SK-MEL-5 (cell line): Measurements from ENCODE around the gene MYB. TPM values are rescaled to one million over a fixed set of nuclear protein-coding genes. Genes with fewer than 3 reads are reported as not detected.
A peak's percentile ranks its signal among the peaks of the same experiment; 100 is the strongest.

ENCODE experiments used
- DNase-seq: peaks from one replicate; pipeline ENCODE4 v3.0.0-alpha.2; 2016; ENCODE audit warnings: low read depth, low spot score
- in situ Hi-C: cut with HindIII; loops from 2 replicates; pipeline ENCODE4 v1.10.0; 2016; ENCODE audit warnings: low sequenced_read_pairs, high pct_unique_total_duplicates, low pct_unique_long_range_greater_than_20kb
- small RNA-seq, 2 experiments: library from RNA; depleted of rRNA; stranded (forward); fragments of <200 nt; gene quantifications; one replicate each; pipeline ENCODE3, GENCODE V24; 2014
- total RNA-seq: library from RNA; depleted of rRNA; stranded (reverse); fragments of >200 nt; shearing (Covaris generic); gene quantifications from 2 replicates; pipeline ENCODE4 v1.2.3, GENCODE V29; 2014; rRNA removed

MYB gene
- total RNA-seq, 1 experiment from 2014 or later = 1.3 TPM

DNA sequence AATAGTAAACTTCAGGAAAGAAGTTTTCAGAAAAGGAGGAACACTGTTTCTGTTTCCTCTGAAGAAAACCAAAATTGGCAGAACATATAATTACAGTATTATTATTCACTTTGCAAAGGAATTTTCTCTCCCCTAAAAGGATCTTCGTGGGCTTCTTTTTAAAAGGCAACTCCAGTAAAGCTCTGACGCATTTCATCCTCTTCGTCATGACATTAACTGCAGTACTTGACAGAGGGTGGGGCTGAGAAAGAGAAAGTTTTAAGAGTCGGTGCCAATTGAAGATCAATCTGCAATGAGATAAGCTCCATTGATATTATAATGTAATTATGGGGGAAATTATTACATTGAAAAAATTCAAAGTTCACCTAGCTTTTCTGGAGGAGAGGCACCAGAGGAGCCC is 75.8 kb downstream of the MYB start:
- in situ Hi-C loops = no loop called here
- DNase-seq = no peak

GRCh38 chr6:135257631-135258405 is 76.7 kb downstream of the MYB start:
- peak; percentile 20 for DNase-seq
- in situ Hi-C loops = no loop called here

DNA sequence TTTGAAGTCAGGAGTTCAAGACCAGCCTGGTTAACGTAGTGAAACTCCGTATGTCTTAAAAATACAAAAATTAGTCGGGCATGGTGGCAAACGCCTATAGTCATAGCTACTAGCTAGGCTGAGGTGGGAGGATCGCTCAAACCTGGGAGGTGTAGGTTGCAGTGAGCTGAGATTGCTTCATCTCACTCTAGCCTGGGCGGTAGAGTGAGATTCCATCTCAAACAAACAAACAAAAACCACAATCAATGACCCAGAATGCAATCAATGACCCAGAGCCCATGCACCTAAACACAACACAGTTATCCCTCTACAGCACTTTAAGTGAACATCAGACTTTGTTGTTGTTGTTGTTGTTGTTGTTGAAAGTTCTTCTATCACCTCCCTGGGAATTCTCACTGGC is 77.9 kb downstream of the MYB start:
- no peak for DNase-seq
- in situ Hi-C loops = no loop called here

DNA sequence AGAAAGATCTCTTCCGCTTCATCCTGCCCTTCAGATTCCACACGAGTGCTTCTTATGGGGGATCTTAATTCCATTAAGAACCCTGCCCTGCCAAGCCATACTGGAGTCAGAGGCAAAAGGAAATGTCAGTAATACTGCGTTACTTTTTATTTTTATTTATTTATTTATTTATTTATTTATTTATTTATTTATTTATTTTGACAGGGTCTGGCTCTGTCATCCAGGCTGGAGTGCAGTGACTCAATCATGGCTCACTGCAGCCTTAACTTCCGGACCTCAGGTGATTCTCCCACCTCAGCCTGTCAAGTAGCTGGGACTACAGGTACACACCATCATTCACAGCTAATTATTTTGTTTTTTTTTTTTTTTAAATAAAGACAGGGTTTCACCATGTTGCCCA is 79.5 kb downstream of the MYB start:
- in situ Hi-C loops = no loop called here
- DNase-seq = no peak

DNA sequence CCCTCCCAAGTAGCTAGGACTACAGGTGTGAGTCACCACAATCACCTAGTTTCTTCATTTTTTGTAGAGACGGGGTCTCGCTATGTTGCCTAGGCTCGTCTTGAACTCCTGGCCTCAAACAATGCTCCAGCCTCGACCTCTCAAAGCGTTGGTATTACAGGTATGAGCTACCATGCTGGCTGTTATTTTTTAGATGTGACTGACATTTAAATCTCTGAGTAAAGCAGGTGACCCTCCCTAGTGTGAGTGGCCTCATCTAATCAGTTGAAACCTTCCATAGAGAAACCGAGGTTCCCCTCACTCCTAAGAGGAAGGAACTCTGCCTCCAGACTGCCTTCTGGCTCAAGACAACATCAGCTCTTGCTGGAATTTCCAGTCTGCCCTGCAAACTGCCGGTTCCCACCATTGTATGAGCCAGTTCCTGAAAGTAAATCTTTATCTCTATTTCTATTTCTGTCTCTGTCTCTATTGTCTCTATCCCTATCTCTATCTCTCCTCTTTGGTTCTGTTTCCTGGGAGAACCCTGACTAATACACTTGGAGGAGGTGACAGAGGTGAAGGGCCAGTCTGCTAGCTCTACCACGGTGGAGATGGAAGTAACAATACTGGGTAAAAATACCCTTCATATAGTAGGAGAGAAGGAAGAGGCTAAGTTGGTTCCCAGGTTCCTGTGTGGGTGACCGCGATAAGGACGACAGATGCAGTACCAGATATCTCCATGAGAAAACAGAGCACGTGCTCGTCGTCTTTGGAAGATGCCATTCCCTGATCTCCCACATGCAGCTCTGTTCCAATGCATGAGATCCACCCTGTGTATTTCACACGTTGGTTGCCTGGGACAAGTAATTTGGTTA is 81.0 kb downstream of the MYB start:
- DNase-seq = no peak
- in situ Hi-C loops = no loop called here

DNA sequence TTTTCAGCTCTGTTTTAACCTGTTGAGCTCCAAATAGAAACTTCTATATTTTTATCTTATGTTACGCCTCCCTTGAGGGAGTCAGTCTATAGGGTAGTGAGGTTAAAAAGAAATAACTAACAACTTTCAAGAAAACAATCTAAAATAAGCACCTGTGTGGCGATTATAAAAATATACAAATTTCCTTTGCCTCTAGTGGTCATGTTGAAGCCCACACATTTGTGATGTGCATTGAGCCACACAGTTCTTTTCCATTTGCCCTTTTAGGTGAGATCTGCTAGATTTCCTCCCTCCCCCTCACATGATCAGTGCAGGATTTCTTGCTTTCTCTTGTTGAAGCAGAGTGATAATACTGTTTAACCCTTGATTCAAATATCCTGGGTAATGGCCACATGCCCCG is 84.2 kb downstream of the MYB start:
- no peak for DNase-seq
- in situ Hi-C loops = no loop called here

DNA sequence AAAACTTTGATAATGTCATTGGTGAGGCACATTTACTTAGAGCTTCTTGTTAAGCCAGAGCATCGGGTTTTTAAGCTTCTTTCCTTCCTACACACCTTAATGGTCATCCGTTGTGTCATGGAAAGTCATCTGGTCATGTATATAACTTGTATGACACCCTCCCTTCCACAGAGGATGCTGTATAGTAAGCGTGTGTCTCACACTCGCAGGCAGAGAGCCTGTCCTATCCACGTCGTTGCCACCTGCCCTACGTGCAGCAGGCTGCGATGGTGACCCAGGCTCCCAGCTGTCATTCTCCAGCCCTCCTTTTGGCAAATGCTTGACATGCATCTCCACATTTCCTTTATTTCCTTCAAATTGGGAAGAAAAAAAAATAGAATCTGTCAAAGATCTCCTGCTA is 85.6 kb downstream of the MYB start:
- no peak for DNase-seq
- in situ Hi-C loops = no loop called here

DNA sequence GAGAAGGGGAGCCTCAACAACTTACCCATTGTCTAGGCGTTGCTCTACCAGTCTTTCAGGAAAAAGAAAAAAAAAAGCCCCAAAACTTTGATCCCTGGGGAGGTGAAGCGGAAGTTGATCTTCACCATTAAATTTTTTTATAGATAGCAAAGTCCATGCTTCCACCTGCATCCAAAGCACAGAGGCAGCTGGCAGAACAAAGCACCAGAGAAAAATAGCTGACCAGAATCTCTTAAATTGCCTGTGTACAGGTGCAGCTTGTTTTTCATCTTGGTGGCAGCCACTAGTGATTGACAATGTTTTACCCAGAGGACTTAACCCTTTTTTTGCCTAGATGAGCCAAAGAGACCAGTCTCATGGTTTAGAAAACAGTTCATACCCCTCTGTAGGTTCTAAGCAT is 86.0 kb downstream of the MYB start:
- in situ Hi-C loops = no loop called here
- DNase-seq = no peak

DNA sequence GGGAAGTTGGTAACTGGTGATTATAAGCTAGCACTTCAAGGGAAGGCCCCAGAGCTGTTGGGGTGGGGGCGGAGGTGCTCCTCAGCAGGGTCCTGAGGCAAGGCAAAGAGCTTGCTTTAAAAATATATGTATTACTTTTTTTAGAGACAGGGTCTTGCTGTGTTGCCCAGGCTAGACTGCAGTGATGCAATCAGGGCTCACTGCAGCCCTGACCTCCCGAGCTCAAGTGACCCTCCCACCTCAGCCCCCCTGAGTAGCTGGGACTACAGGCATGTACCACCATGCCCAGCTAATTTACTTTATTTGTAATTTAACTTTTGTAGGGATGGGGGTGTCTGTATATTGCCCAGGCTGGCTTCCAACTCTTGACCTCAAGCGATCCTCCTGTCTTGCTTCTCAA is 87.2 kb downstream of the MYB start:
- in situ Hi-C loops = no loop called here
- no peak for DNase-seq

GRCh38 chr6:135268740-135269139 is 87.6 kb downstream of the MYB start:
- in situ Hi-C loops = no loop called here
- DNase-seq = no peak

Small RNA genes within 50 kb of the gene (small RNA-seq; reads per million reads assigned to genes)
- 0 reads per million in 2 experiments for gene MIR548A2

Other genes with a start within 250 kb of the MYB start
- gene ALDH8A1, start 231.2 kb upstream of the MYB start, total RNA-seq = not detected in 2 replicates
- gene HBS1L, start 126.5 kb upstream of the MYB start, total RNA-seq = 118 and 122 TPM in 2 replicates